Panc1 (cell line): ENCODE results near the gene MND1. TPM values are rescaled to one million over a fixed set of nuclear protein-coding genes. Genes with fewer than 3 reads are reported as not detected.

Source experiments
- ATAC-seq: fragments of 200-7000 bp; cut with Tn5 transposase; 2 replicates; pipeline ENCODE4 v1.9.1; 2020; ENCODE audit warnings: mild to moderate bottlenecking, moderate library complexity
- BruUV-seq: library from RNA; stranded (reverse); fragments of 400-500 nt; replicated peaks from 2 replicates; lab custom pipeline; 2021; lab: Mats Ljungman, UMichigan
- CTCF ChIA-PET: fragments of 300-600 bp; sonication (Branson Sonifier 250); formaldehyde crosslinking; loops from one replicate; lab custom pipeline; 2022; ENCODE audit warnings: antibody characterized with exemption; lab: Charles Lee
- POLR2A ChIA-PET: fragments of 300-600 bp; sonication (Branson Sonifier 250); formaldehyde crosslinking; loops from one replicate; lab custom pipeline; 2022; ENCODE audit warnings: antibody characterized with exemption; lab: Charles Lee
- DNase-seq: peaks from one replicate; pipeline ENCODE4 v3.0.0-alpha.2; 2010; ENCODE audit warnings: low read depth, low spot score
- H3K27ac ChIP-seq: 2 replicates; pipeline ENCODE4 v1.5.1; 2011; ENCODE audit warnings: mild to moderate bottlenecking, low read length, inconsistent platforms
- H3K27me3 ChIP-seq: fragments of 200-500 bp; sonication (Bioruptor generic); 2 replicates; pipeline ENCODE4 v1.6.0; 2014; ENCODE audit warnings: low read length, inconsistent platforms; ENCODE audit not compliant: control insufficient read depth, insufficient read depth
- H3K36me3 ChIP-seq: fragments of 200-500 bp; sonication (Bioruptor generic); 2 replicates; pipeline ENCODE4 v1.5.1; 2014; ENCODE audit warnings: inconsistent platforms, mild to moderate bottlenecking, low read length, moderate library complexity; ENCODE audit not compliant: control insufficient read depth, insufficient read depth
- H3K4me1 ChIP-seq: 2 replicates; pipeline ENCODE4 v1.5.1; 2011; ENCODE audit warnings: inconsistent platforms, mild to moderate bottlenecking, low read length, moderate library complexity; ENCODE audit not compliant: control insufficient read depth, insufficient read depth
- H3K4me3 ChIP-seq, 2 experiments: 2 replicates each; pipeline ENCODE4 v1.5.1; 2011 to 2012; ENCODE audit warnings: low read depth in 2 of 2, low read length in 2 of 2, mild to moderate bottlenecking in 2 of 2, inconsistent platforms in 1 of 2, moderate library complexity in 1 of 2
- H3K9me3 ChIP-seq: fragments of 200-500 bp; sonication (Bioruptor generic); 2 replicates; pipeline ENCODE4 v1.5.1; 2014; ENCODE audit warnings: low read depth, mild to moderate bottlenecking, inconsistent platforms, low read length, moderate library complexity; ENCODE audit not compliant: control insufficient read depth, insufficient read depth
- POLR2AphosphoS5 ChIP-seq: IDR thresholded peaks from 2 replicates; pipeline ENCODE4 v1.6.1; 2012; ENCODE audit warnings: mild to moderate bottlenecking, low read depth, low read length, moderate library complexity
- REST ChIP-seq, 2 experiments: IDR thresholded peaks; 2 replicates each; pipeline ENCODE4 v1.6.1; 2011 to 2012; ENCODE audit warnings: low read depth in 2 of 2, control low read depth in 1 of 2, low read length in 1 of 2, mild to moderate bottlenecking in 1 of 2, moderate library complexity in 1 of 2; ENCODE audit not compliant: insufficient read depth in 1 of 2
- SIN3A ChIP-seq: IDR thresholded peaks from 2 replicates; pipeline ENCODE4 v1.6.1; 2012; ENCODE audit warnings: low read depth, mild to moderate bottlenecking, low read length, moderate library complexity, borderline replicate concordance; ENCODE audit not compliant: insufficient read depth
- TCF7L2 ChIP-seq: IDR thresholded peaks from 2 replicates; pipeline ENCODE4 v1.6.1; 2011; ENCODE audit warnings: mild to moderate bottlenecking, low read depth, low read length, inconsistent platforms
- in situ Hi-C: cut with HindIII; loops from 2 replicates; pipeline ENCODE4 v1.10.0; 2016; ENCODE audit warnings: low sequenced_read_pairs, low pct_unique_long_range_greater_than_20kb
- intact Hi-C: fragments of 100-400 bp; cut with micrococcal nuclease; formaldehyde crosslinking; loops from one replicate; pipeline ENCODE4 v1.10.0; 2022; ENCODE audit not compliant: unreplicated experiment
- total RNA-seq: library from RNA; stranded (reverse); gene quantifications from one replicate; pipeline ENCODE4 v1.2.1, GENCODE V29; 2021; ENCODE audit not compliant: unreplicated experiment
- TF ChIP-seq, protein P1 (sequence below): fragments of 450-650 bp; IDR thresholded peaks from 2 replicates; pipeline ENCODE4 v1.5.1; 2017; ENCODE audit warnings: mild to moderate bottlenecking

The MND1 gene
- total RNA-seq, 1 experiment from 2014 or later = 9.4 TPM

DNA sequence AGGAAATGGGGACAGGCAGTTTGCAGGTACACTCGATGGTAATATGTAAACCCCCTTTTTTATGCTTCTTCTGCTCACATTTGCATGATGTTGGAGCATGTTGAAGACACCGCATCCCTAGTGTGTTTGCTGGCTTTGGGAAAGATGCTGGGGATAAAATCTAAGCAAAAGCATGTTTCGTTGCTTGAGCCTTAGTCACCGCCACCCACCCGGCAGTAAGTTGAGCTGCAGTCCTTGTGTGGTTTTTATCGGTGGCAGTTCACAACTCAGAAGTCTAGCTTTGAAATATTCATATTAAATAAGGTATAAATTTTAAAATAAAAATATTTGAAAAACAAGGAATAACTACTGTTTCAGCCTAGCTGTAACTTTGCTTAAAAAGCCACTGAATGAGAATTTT is 21.7 kb upstream of the MND1 start:
- in situ Hi-C loops = no loop called here
- ATAC-seq = no peak

DNA sequence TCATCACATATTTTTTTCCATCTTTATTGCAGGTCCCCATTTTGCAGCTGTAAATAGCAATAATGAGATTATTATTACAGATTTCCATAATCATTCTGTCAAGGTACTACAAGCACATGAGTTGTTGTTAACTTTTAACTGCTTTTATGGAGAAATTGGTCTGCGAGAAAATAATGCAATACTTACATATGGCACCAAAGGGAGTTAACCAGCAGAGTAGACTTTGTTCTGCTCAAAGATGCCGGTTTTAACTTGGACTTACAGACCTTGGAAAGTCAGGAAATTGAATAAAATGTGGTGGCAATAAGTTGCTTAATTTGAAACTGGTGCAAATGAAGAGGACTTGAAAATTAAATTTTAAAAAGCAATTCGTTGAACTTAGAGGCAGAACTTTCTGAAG is 20.4 kb upstream of the MND1 start:
- H3K4me3 ChIP-seq = no peak overlapping the region
- ATAC-seq = no peak
- no peaks in the 10 kb centered on the region for H3K9me3 ChIP-seq
- in situ Hi-C loops = no loop called here
- H3K27me3 ChIP-seq = no peaks in the 10 kb centered on the region
- H3K36me3 ChIP-seq = no peaks in the 10 kb centered on the region
- DNase-seq = no peak
- POLR2A ChIA-PET = no interaction called here
- no peaks in the 10 kb centered on the region for H3K4me1 ChIP-seq
- CTCF ChIA-PET = no interaction called here
- no TSS peak for BruUV-seq
- H3K27ac ChIP-seq = no peak overlapping the region
- no peak for TF ChIP-seq REST (IDR thresholded peaks at IDR 0.05; ENCODE audit: insufficient read depth in 1 of 2, low read depth in 2 of 2, low read length in 1 of 2)
- TF ChIP-seq POLR2AphosphoS5 = no peak
- no peak for TF ChIP-seq SIN3A
- no peak for TF ChIP-seq TCF7L2
- TF ChIP-seq, protein P1, sequence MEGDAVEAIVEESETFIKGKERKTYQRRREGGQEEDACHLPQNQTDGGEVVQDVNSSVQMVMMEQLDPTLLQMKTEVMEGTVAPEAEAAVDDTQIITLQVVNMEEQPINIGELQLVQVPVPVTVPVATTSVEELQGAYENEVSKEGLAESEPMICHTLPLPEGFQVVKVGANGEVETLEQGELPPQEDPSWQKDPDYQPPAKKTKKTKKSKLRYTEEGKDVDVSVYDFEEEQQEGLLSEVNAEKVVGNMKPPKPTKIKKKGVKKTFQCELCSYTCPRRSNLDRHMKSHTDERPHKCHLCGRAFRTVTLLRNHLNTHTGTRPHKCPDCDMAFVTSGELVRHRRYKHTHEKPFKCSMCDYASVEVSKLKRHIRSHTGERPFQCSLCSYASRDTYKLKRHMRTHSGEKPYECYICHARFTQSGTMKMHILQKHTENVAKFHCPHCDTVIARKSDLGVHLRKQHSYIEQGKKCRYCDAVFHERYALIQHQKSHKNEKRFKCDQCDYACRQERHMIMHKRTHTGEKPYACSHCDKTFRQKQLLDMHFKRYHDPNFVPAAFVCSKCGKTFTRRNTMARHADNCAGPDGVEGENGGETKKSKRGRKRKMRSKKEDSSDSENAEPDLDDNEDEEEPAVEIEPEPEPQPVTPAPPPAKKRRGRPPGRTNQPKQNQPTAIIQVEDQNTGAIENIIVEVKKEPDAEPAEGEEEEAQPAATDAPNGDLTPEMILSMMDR = no peak
- intact Hi-C loops = no loop called here

More for the DNA sequence above, 21.7 kb upstream of the MND1 start:
- no peak for TF ChIP-seq POLR2AphosphoS5
- TF ChIP-seq, protein P1 = no peak
- TF ChIP-seq REST (IDR thresholded peaks at IDR 0.05; ENCODE audit: insufficient read depth in 1 of 2, low read depth in 2 of 2, low read length in 1 of 2) = no peak
- TF ChIP-seq TCF7L2 = no peak
- no peak for TF ChIP-seq SIN3A
- no peaks in the 10 kb centered on the region for H3K36me3 ChIP-seq
- BruUV-seq = no TSS peak
- no peaks in the 10 kb centered on the region for H3K9me3 ChIP-seq
- ChIA-PET POLR2A (no interaction called here), CTCF (no interaction called here)
- intact Hi-C loops = no loop called here
- no peaks in the 10 kb centered on the region for H3K27me3 ChIP-seq
- H3K4me3 ChIP-seq = no peak overlapping the region
- H3K4me1 ChIP-seq = no peaks in the 10 kb centered on the region
- DNase-seq = no peak
- H3K27ac ChIP-seq = no peak overlapping the region
